Measurements from ENCODE around the gene CACNB4.

DNA sequence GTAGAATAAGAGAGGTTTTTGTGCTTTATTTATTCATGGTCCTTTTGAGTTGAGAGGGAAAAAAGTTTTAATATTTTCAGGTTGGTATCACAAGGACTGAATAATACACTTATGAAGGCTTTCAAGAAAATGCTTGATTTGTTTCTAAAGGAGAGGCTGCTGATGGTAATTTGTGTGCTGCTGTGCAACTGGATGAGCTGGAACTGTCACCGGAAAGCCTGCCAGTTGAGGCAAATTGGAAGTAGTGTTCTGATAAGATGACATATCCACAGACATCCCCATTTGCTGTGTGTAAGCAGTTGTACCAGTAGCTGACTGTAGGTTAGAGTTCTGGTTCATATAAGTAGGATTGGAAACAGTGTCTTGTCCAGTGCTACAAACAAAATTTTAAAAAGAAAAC lies 21.6 kb upstream of the CACNB4 start:
- TF ChIP-seq, protein P1, sequence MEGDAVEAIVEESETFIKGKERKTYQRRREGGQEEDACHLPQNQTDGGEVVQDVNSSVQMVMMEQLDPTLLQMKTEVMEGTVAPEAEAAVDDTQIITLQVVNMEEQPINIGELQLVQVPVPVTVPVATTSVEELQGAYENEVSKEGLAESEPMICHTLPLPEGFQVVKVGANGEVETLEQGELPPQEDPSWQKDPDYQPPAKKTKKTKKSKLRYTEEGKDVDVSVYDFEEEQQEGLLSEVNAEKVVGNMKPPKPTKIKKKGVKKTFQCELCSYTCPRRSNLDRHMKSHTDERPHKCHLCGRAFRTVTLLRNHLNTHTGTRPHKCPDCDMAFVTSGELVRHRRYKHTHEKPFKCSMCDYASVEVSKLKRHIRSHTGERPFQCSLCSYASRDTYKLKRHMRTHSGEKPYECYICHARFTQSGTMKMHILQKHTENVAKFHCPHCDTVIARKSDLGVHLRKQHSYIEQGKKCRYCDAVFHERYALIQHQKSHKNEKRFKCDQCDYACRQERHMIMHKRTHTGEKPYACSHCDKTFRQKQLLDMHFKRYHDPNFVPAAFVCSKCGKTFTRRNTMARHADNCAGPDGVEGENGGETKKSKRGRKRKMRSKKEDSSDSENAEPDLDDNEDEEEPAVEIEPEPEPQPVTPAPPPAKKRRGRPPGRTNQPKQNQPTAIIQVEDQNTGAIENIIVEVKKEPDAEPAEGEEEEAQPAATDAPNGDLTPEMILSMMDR (IDR thresholded peaks at IDR 0.05), result no peak
- TF ChIP-seq POLR2A (IDR thresholded peaks at IDR 0.05) (no peak), POLR2AphosphoS5 (IDR thresholded peaks at IDR 0.05) (no peak)

All from sigmoid colon (tissue), 4 donors.